ENCODE results near the gene PSMD11.

GRCh38 chr17:32513579-32513978 is 69.3 kb downstream of the PSMD11 start:
- no peak for TF ChIP-seq CTCF (IDR thresholded peaks at IDR 0.05)
- no peak for TF ChIP-seq POLR2AphosphoS5 (IDR thresholded peaks at IDR 0.05)
